Measurements from ENCODE around the gene TFPI.

Gene TFPI

GRCh38 chr2:187547353-187547979 is 6.8 kb downstream of the TFPI start:
- no peak for DNase-seq (ENCODE audit: extremely low read depth, insufficient read length)
- H3K27me3 ChIP-seq (replicated peaks; ENCODE audit: control insufficient read depth, insufficient read depth, low read length) = no peaks in the 10 kb centered on the region
- H3K4me3 ChIP-seq (replicated peaks; ENCODE audit: low read depth, low read length) = no peak overlapping the region
- TF ChIP-seq CTCF (IDR thresholded peaks at IDR 0.05; ENCODE audit: insufficient read depth, low read length, poor library complexity, severe bottlenecking) = no peak
- H3K36me3 ChIP-seq (ENCODE audit: control insufficient read depth, insufficient read depth, low read length) = no peaks in the 10 kb centered on the region

- H3K27me3 ChIP-seq (replicated peaks; ENCODE audit: control insufficient read depth, insufficient read depth, low read length) = no peaks in the 10 kb centered on the region
Measured at GRCh38 chr2:187546762-187547333, 7.4 kb downstream of the TFPI start.

GRCh38 chr2:187545238-187545751 is 8.9 kb downstream of the TFPI start:
- no peaks in the 10 kb centered on the region for H3K27me3 ChIP-seq (replicated peaks; ENCODE audit: control insufficient read depth, insufficient read depth, low read length)
- no peak for TF ChIP-seq CTCF (IDR thresholded peaks at IDR 0.05; ENCODE audit: insufficient read depth, low read length, poor library complexity, severe bottlenecking)
- H3K36me3 ChIP-seq (ENCODE audit: control insufficient read depth, insufficient read depth, low read length) = no peaks in the 10 kb centered on the region
- no peak for DNase-seq (ENCODE audit: extremely low read depth, insufficient read length)
- no peak overlapping the region for H3K4me3 ChIP-seq (replicated peaks; ENCODE audit: low read depth, low read length)

More at GRCh38 chr2:187546762-187547333, 7.4 kb downstream of the TFPI start:
- Histone ChIP-seq H3K4me3 (replicated peaks; ENCODE audit: low read depth, low read length) (no peak overlapping the region), H3K36me3 (ENCODE audit: control insufficient read depth, insufficient read depth, low read length) (no peaks in the 10 kb centered on the region)
- TF ChIP-seq CTCF (IDR thresholded peaks at IDR 0.05; ENCODE audit: insufficient read depth, low read length, poor library complexity, severe bottlenecking) = no peak
- no peak for DNase-seq (ENCODE audit: extremely low read depth, insufficient read length)

- no peak for TF ChIP-seq CTCF (IDR thresholded peaks at IDR 0.05; ENCODE audit: insufficient read depth, low read length, poor library complexity, severe bottlenecking)
- H3K36me3 ChIP-seq (ENCODE audit: control insufficient read depth, insufficient read depth, low read length) = no peaks in the 10 kb centered on the region
- H3K4me3 ChIP-seq (replicated peaks; ENCODE audit: low read depth, low read length) = no peak overlapping the region
- DNase-seq (ENCODE audit: extremely low read depth, insufficient read length) = no peak
- no peaks in the 10 kb centered on the region for H3K27me3 ChIP-seq (replicated peaks; ENCODE audit: control insufficient read depth, insufficient read depth, low read length)
Measured at GRCh38 chr2:187544371-187545080, 9.7 kb downstream of the TFPI start.

GRCh38 chr2:187543488-187543887 is 10.7 kb downstream of the TFPI start:
- no peak for TF ChIP-seq CTCF (IDR thresholded peaks at IDR 0.05; ENCODE audit: insufficient read depth, low read length, poor library complexity, severe bottlenecking)
- no peaks in the 10 kb centered on the region for H3K36me3 ChIP-seq (ENCODE audit: control insufficient read depth, insufficient read depth, low read length)
- H3K27me3 ChIP-seq (replicated peaks; ENCODE audit: control insufficient read depth, insufficient read depth, low read length) = no peaks in the 10 kb centered on the region
- no peak overlapping the region for H3K4me3 ChIP-seq (replicated peaks; ENCODE audit: low read depth, low read length)
- DNase-seq (ENCODE audit: extremely low read depth, insufficient read length) = no peak

Measured in GM06990 (cell line).